Ishikawa (cell line): ENCODE measurements around the gene SPESP1.

Experiments
- CEBPB ChIP-seq: IDR thresholded peaks from 2 replicates; pipeline ENCODE4 v1.6.1; 2012
- FOXM1 ChIP-seq: IDR thresholded peaks from 2 replicates; pipeline ENCODE4 v1.6.1; 2012; ENCODE audit warnings: low read depth, borderline replicate concordance
- MAX ChIP-seq: IDR thresholded peaks from 2 replicates; pipeline ENCODE4 v1.6.1; 2012
- ZBTB7A ChIP-seq: IDR thresholded peaks from 2 replicates; pipeline ENCODE4 v1.6.1; 2012; ENCODE audit warnings: low read depth

- no peak for TF ChIP-seq MAX
- no peak for TF ChIP-seq FOXM1
- no peak for TF ChIP-seq CEBPB
- TF ChIP-seq ZBTB7A, result no peak
These were observed 34.1 kb upstream of the SPESP1 start for GRCh38 chr15:68896178-68896577.
